Measurements from ENCODE around the gene VWA5B2. TPM values are rescaled to one million over a fixed set of nuclear protein-coding genes. Genes with fewer than 3 reads are reported as not detected.
A peak's percentile ranks its signal among the peaks of the same experiment; 100 is the strongest.

VWA5B2 gene
- total RNA-seq, 1 experiment from 2014 or later = 1.6 TPM

- CTCF ChIA-PET = no interaction called here
- no TSS peak for BruUV-seq (replicated peaks)
- peak overlapping the region; percentile 78 for H3K4me3 Mint-ChIP-seq (ENCODE audit: unreplicated experiment)
Observed at GRCh38 chr3:184258926-184259325, 29.5 kb downstream of the VWA5B2 start.

GRCh38 chr3:184259396-184259877 lies 30.1 kb downstream of the VWA5B2 start:
- ChIA-PET POLR2A (no interaction called here), CTCF (no interaction called here)
- H3K27me3 Mint-ChIP-seq (ENCODE audit: insufficient read depth, unreplicated experiment) = peaks cover 18% of the 10 kb centered on the region
- no peaks in the 10 kb centered on the region for H3K9me3 ChIP-seq
- H3K4me3 ChIP-seq (ENCODE audit: low read depth, low read length) = no peak overlapping the region
- H3K4me1 Mint-ChIP-seq (ENCODE audit: low read depth, unreplicated experiment) = peaks cover 8% of the 10 kb centered on the region
- intact Hi-C loops (cut with micrococcal nuclease; ENCODE audit: unreplicated experiment) = no loop called here
- H3K36me3 ChIP-seq (ENCODE audit: control insufficient read depth, insufficient read depth, low read length) = no peaks in the 10 kb centered on the region
- H3K36me3 Mint-ChIP-seq (ENCODE audit: insufficient read depth, unreplicated experiment) = peaks cover 23% of the 10 kb centered on the region
- no peak overlapping the region for H3K27ac Mint-ChIP-seq (ENCODE audit: unreplicated experiment)
- no peaks in the 10 kb centered on the region for H3K9me3 Mint-ChIP-seq (ENCODE audit: unreplicated experiment)
- peaks cover 9% of the 10 kb centered on the region; the same call in 1 of the 2 replicates for H3K4me1 ChIP-seq
- no peak for DNase-seq
- H3K27me3 ChIP-seq (replicated peaks; ENCODE audit: control insufficient read depth, insufficient read depth, low read length) = peaks cover 4% of the 10 kb centered on the region
- BruUV-seq (replicated peaks) = no TSS peak
- no peak for TF ChIP-seq CTCF (IDR thresholded peaks at IDR 0.05; ENCODE audit: insufficient read depth in 1 of 2, low read depth in 1 of 2, low read length in 1 of 2, severe bottlenecking in 1 of 2, unreplicated experiment in 1 of 2)
- peak overlapping the region; percentile 78 for H3K4me3 Mint-ChIP-seq (ENCODE audit: unreplicated experiment)

More at GRCh38 chr3:184258926-184259325, 29.5 kb downstream of the VWA5B2 start:
- Mint-ChIP-seq H3K27ac (ENCODE audit: unreplicated experiment) (no peak overlapping the region), H3K4me1 (ENCODE audit: low read depth, unreplicated experiment) (peaks cover 8% of the 10 kb centered on the region), H3K36me3 (ENCODE audit: insufficient read depth, unreplicated experiment) (peaks cover 23% of the 10 kb centered on the region), H3K9me3 (ENCODE audit: unreplicated experiment) (no peaks in the 10 kb centered on the region), H3K27me3 (ENCODE audit: insufficient read depth, unreplicated experiment) (peaks cover 18% of the 10 kb centered on the region)
- H3K9me3 ChIP-seq = no peaks in the 10 kb centered on the region
- POLR2A ChIA-PET = interaction anchor here (0.5 kb wide), 1 partner anchor 125 kb away, joined by 3 read pairs; no protein-coding TSS in a partner anchor
- no peak for TF ChIP-seq CTCF (IDR thresholded peaks at IDR 0.05; ENCODE audit: insufficient read depth in 1 of 2, low read depth in 1 of 2, low read length in 1 of 2, severe bottlenecking in 1 of 2, unreplicated experiment in 1 of 2)
- H3K27me3 ChIP-seq (replicated peaks; ENCODE audit: control insufficient read depth, insufficient read depth, low read length) = peaks cover 4% of the 10 kb centered on the region
- H3K36me3 ChIP-seq (ENCODE audit: control insufficient read depth, insufficient read depth, low read length) = no peaks in the 10 kb centered on the region
- H3K4me1 ChIP-seq = peaks cover 9% of the 10 kb centered on the region; the same call in 1 of the 2 replicates
- H3K4me3 ChIP-seq (ENCODE audit: low read depth, low read length) = no peak overlapping the region
- intact Hi-C loops (cut with micrococcal nuclease; ENCODE audit: unreplicated experiment) = no loop called here
- no peak for DNase-seq

DNA sequence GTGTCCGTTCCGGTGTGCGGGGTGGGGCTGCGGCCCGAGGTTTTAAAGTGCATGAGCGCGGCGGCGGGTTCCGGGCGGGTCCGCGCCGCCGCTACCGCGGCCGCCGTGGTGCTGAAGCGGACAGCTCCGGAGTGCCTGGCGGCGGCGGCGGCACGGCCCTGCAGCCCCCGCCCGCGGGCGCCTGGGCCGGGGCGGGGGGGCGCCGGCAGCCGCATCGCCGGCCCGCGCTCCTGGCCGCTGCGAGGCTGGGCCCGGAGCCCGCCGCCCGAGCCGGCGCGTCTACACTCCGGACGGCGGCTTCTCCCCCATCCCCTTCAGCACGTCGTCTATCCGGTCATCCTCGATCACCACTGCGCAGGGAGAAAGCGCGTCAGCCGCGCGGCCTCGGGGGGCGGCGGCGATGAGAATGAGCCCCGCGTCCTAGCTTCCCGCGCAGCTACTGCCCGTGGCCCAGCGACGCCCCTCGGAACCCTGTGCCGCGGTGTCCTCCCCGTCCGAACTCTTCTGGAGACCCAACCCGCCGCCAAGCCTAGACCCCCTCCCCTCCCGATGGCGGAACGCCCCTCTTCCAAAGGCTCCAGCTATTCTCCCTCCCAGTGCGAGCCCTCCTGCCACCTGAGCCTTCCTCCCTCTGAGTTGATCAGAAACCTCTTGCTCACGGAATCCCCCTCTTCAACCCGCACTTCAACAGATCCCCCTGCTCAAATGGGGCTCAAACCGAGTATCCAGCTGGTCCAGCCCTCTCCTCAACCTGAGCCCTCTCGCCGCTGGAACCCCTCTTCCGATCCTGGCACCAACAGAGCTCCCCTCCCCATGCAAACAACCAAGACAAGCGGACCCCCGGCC lies 30.7 kb downstream of the VWA5B2 start:
- peaks cover 18% of the 10 kb centered on the region for H3K27me3 Mint-ChIP-seq (ENCODE audit: insufficient read depth, unreplicated experiment)
- Histone ChIP-seq H3K27me3 (replicated peaks; ENCODE audit: control insufficient read depth, insufficient read depth, low read length) (peaks cover 4% of the 10 kb centered on the region), H3K36me3 (ENCODE audit: control insufficient read depth, insufficient read depth, low read length) (no peaks in the 10 kb centered on the region), H3K4me1 (peaks cover 9% of the 10 kb centered on the region; the same call in 1 of the 2 replicates), H3K4me3 (ENCODE audit: low read depth, low read length) (peak overlapping the region; percentile 50), H3K9me3 (no peaks in the 10 kb centered on the region)
- DNase-seq = peak in 1 of 2 experiments; percentile 69
- peaks cover 23% of the 10 kb centered on the region for H3K36me3 Mint-ChIP-seq (ENCODE audit: insufficient read depth, unreplicated experiment)
- intact Hi-C loops (cut with micrococcal nuclease; ENCODE audit: unreplicated experiment) = no loop called here
- CTCF ChIA-PET = no interaction called here
- TF ChIP-seq CTCF (IDR thresholded peaks at IDR 0.05; ENCODE audit: insufficient read depth in 1 of 2, low read depth in 1 of 2, low read length in 1 of 2, severe bottlenecking in 1 of 2, unreplicated experiment in 1 of 2) = no peak
- H3K4me1 Mint-ChIP-seq (ENCODE audit: low read depth, unreplicated experiment) = peaks cover 8% of the 10 kb centered on the region
- POLR2A ChIA-PET = interaction anchor here (0.6 kb wide), 1 partner anchor 148 kb away, joined by 9 read pairs; no protein-coding TSS in a partner anchor
- no peaks in the 10 kb centered on the region for H3K9me3 Mint-ChIP-seq (ENCODE audit: unreplicated experiment)
- no TSS peak for BruUV-seq (replicated peaks)
- H3K4me3 Mint-ChIP-seq (ENCODE audit: unreplicated experiment) = peak overlapping the region; percentile 83
- H3K27ac Mint-ChIP-seq (ENCODE audit: unreplicated experiment) = no peak overlapping the region
